ENCODE data around the gene THUMPD2. TPM values are rescaled to one million over a fixed set of nuclear protein-coding genes. Genes with fewer than 3 reads are reported as not detected.
A peak's percentile ranks its signal among the peaks of the same experiment; 100 is the strongest.
"Not testable (repeated sequence)": the region's sequence is repeated elsewhere in the genome, so short reads cannot be mapped to it uniquely, and the experiment has no call there.

THUMPD2 gene
- total RNA-seq, 2 donors from 2014 or later: 16.7 to 17.0 TPM

DNA sequence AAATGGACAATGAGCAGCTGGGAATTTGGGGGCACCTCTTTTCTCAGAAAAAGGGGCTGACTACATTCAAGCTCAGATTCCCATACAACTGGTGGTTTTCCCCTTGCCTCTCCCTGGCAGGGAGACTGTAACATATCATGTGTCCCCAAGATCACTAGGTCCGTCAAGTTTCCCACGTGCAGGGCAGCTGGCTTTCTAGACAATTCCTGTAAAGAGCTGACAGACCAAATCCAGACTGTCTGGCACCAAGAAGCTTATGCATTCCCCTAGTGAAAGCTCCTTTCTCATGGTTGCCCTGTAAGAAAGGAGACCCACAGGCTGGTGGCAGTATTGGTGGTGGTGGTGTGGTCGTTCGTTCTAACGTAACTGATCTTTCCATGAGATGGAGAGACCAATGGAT, 48.8 kb downstream of the THUMPD2 start:
- no peaks in the 10 kb centered on the region for H3K9me3 ChIP-seq
- no peak overlapping the region for H3K4me3 ChIP-seq
- H3K36me3 ChIP-seq: no peaks in the 10 kb centered on the region
- peaks cover 1% of the 10 kb centered on the region for H3K4me1 ChIP-seq (replicated peaks)
- no peak for TF ChIP-seq POLR2A (IDR thresholded peaks at IDR 0.05)
- TF ChIP-seq POLR2AphosphoS5 (IDR thresholded peaks at IDR 0.05): no peak
- TF ChIP-seq, protein P1, sequence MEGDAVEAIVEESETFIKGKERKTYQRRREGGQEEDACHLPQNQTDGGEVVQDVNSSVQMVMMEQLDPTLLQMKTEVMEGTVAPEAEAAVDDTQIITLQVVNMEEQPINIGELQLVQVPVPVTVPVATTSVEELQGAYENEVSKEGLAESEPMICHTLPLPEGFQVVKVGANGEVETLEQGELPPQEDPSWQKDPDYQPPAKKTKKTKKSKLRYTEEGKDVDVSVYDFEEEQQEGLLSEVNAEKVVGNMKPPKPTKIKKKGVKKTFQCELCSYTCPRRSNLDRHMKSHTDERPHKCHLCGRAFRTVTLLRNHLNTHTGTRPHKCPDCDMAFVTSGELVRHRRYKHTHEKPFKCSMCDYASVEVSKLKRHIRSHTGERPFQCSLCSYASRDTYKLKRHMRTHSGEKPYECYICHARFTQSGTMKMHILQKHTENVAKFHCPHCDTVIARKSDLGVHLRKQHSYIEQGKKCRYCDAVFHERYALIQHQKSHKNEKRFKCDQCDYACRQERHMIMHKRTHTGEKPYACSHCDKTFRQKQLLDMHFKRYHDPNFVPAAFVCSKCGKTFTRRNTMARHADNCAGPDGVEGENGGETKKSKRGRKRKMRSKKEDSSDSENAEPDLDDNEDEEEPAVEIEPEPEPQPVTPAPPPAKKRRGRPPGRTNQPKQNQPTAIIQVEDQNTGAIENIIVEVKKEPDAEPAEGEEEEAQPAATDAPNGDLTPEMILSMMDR (IDR thresholded peaks at IDR 0.05): no peak
- no peaks in the 10 kb centered on the region for H3K27me3 ChIP-seq (replicated peaks; ENCODE audit: insufficient read depth)
- intact Hi-C loops (cut with DNase I): loop anchor here (10.0 kb wide), 1 partner anchor 135 kb away; no protein-coding TSS in a partner anchor
- no peak for DNase-seq (ENCODE audit: low spot score)
- 68% methylated on average over 5 of the region's 5 CpGs for WGBS
- H3K27ac ChIP-seq: no peak overlapping the region

DNA sequence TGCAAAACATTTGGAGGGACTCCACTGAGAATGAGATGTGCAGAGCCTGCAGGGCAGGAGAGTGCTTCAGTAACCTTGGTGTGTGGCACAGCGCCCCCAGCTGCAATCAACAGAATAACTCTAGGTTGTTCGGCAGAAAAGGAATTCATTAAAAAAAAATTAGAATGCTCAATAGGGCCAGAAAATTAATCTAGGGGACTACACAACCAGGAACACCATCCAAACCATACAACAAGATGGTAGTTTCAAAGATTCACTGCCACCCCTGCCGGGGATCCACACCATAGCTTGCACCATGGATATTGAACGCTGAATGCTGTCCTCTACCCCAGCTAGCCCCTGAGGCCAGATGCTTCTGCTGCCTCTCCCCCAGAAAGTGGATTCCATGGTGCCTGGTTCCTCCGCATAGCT, 50.1 kb downstream of the THUMPD2 start:
- no peak for DNase-seq (ENCODE audit: low spot score)
- peaks cover 4% of the 10 kb centered on the region for H3K4me1 ChIP-seq (replicated peaks)
- H3K36me3 ChIP-seq: no peaks in the 10 kb centered on the region
- H3K27ac ChIP-seq: no peak overlapping the region
- intact Hi-C loops (cut with DNase I): no loop called here
- TF ChIP-seq, protein P1 (IDR thresholded peaks at IDR 0.05): peak in 3 of 4 experiments; percentile 13 to 51 (median 45)
- TF ChIP-seq POLR2A (IDR thresholded peaks at IDR 0.05) (no peak), POLR2AphosphoS5 (IDR thresholded peaks at IDR 0.05) (no peak)
- H3K4me3 ChIP-seq: no peak overlapping the region
- no peaks in the 10 kb centered on the region for H3K27me3 ChIP-seq (replicated peaks; ENCODE audit: insufficient read depth)
- H3K9me3 ChIP-seq: no peaks in the 10 kb centered on the region
- WGBS: 67% methylated on average over 5 of the region's 5 CpGs

DNA sequence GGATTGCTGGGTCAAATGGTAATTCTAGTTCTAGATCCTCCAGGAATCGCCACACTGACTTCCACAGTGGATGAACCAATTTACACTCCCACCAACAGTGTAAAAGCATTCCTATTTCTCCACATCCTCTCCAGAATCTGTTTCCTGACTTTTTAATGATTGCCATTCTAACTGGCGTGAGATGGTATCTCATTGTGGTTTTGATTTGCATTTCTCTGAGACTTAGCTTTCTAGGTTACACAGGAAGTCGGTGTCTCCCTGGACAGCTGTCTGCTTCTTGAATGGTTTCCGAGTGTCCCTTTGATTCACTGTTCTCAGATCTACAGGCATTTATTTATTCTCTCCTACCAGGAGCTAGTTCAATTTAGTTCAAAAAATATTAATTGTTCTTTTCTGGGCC, 51.0 kb downstream of the THUMPD2 start:
- H3K9me3 ChIP-seq; H3K36me3 ChIP-seq; H3K4me1 ChIP-seq (replicated peaks); DNase-seq (ENCODE audit: low spot score); H3K27ac ChIP-seq; intact Hi-C loops (cut with DNase I); H3K4me3 ChIP-seq; H3K27me3 ChIP-seq (replicated peaks; ENCODE audit: insufficient read depth): not testable (repeated sequence)
- 78% methylated on average over 4 of the region's 4 CpGs for WGBS

DNA sequence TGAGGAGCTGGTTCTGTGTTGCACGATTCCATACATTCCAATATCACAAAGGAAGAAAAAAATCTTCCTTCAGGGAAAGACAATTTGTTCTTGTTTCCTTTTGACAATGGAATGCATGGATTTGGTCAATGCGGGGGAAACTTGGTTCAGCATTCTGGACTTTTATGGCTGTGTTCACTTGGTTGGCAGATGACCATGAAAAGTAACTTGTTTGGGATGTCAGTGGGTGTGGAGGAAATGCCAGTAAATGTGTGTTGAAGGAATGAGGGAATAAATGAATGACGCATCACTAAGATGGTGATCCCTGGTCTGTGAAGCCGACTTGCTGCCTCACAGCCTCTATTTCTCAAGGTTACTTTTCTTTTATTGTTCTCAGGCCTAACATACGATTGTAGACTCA, 53.7 kb downstream of the THUMPD2 start:
- H3K4me1 ChIP-seq (replicated peaks): peaks cover 9% of the 10 kb centered on the region
- no peak overlapping the region for H3K4me3 ChIP-seq
- no peaks in the 10 kb centered on the region for H3K36me3 ChIP-seq
- intact Hi-C loops (cut with DNase I): no loop called here
- H3K27ac ChIP-seq: peak overlapping the region; percentile 72 to 75
- DNase-seq (ENCODE audit: low spot score): no peak
- no peaks in the 10 kb centered on the region for H3K27me3 ChIP-seq (replicated peaks; ENCODE audit: insufficient read depth)
- 66% methylated on average over 5 of the region's 5 CpGs for WGBS
- no peaks in the 10 kb centered on the region for H3K9me3 ChIP-seq
- TF ChIP-seq POLR2A (IDR thresholded peaks at IDR 0.05) (no peak), POLR2AphosphoS5 (IDR thresholded peaks at IDR 0.05) (no peak)
- TF ChIP-seq, protein P1 (IDR thresholded peaks at IDR 0.05): no peak

DNA sequence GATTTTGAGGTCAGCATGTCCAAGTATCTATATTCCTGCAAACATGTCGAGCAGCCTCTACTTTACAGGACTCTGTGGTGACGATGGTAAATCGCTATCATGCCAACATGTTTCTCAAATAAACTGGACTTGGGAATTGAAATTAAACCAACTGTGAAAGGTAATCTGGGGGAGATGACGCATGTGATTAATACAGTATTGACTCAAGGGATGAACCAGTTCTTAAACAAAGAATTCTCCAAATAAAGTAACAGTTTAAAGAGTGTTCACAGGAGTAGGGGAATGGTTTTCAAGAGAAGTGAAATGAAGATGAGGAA, 54.3 kb downstream of the THUMPD2 start:
- Histone ChIP-seq H3K27ac (peak overlapping the region; percentile 72 to 75), H3K4me1 (replicated peaks) (peaks cover 9% of the 10 kb centered on the region), H3K9me3 (no peaks in the 10 kb centered on the region), H3K27me3 (replicated peaks; ENCODE audit: insufficient read depth) (no peaks in the 10 kb centered on the region), H3K36me3 (no peaks in the 10 kb centered on the region), H3K4me3 (peak overlapping the region in 1 of 2 donors; percentile 6)
- DNase-seq (ENCODE audit: low spot score): peak; percentile 35
- WGBS: 42% methylated on average over 4 of the region's 4 CpGs
- intact Hi-C loops (cut with DNase I): no loop called here
- peak; percentile 67 for TF ChIP-seq POLR2AphosphoS5 (IDR thresholded peaks at IDR 0.05)
- no peak for TF ChIP-seq POLR2A (IDR thresholded peaks at IDR 0.05)

DNA sequence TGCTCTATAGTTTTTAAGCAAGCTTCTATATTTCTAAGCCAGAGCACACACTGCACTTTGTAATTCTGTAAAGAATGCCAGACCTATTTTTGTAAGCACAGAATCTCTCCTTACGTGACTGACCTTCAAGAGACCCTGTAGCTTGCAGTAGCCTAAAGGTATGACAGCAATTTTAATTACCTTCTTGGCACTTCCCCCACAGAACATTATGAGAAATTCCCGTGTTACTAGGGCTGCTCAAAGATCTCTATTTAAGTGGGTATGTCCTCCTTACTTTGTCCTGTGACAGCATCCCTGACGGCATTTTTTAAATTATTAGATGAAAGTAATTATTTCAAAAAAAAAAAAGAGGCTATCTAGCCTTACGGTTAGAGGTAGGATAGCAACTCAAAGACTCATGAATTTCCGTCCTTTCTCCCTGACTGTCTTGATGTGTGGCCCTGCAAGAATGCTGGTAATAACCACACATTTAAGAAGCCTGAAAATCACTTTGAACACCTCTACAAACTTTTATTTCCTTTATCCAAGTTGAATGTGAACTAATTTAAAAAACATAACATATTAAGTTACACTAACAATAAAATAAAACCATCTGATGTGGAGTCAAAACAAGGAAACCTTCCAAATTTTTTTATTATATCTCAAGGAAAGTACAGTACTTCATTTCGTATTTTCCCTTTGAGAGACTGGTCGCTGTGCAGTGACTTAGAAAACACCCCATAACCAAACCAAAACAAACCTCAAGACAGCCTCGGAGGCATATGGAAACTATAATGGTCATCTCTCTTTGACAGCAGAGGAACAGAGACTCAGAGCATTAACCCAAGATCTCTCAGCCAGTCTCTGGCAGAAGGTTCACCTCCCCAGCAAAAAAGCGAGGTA, 54.9 kb downstream of the THUMPD2 start:
- intact Hi-C loops (cut with DNase I): no loop called here
- 26% methylated on average over 9 of the region's 9 CpGs for whole genome bisulfite sequencing
- H3K36me3 ChIP-seq: no peaks in the 10 kb centered on the region
- peak overlapping the region in 1 of 2 donors; percentile 6 for H3K4me3 ChIP-seq
- H3K27ac ChIP-seq: peak overlapping the region; percentile 72 to 75
- H3K27me3 ChIP-seq (replicated peaks; ENCODE audit: insufficient read depth): no peaks in the 10 kb centered on the region
- H3K4me1 ChIP-seq (replicated peaks): peaks cover 9% of the 10 kb centered on the region
- no peak for DNase-seq (ENCODE audit: low spot score)
- H3K9me3 ChIP-seq: no peaks in the 10 kb centered on the region
- TF ChIP-seq POLR2A (IDR thresholded peaks at IDR 0.05): no peak
- TF ChIP-seq, protein P1 (IDR thresholded peaks at IDR 0.05): no peak
- no peak for TF ChIP-seq POLR2AphosphoS5 (IDR thresholded peaks at IDR 0.05)
